Activated naive CD4-positive, alpha-beta T cell treated with anti-CD3 and anti-CD28 coated beads, Interleukin-2, amount 50 U/mL, for 72 hours (primary cell): Measurements from ENCODE around the gene TUBB4B. TPM values are rescaled to one million over a fixed set of nuclear protein-coding genes. Genes with fewer than 3 reads are reported as not detected.

Source experiments
- ATAC-seq, 2 donors: fragments of 150-1000 bp; cut with Tn5 transposase; 2 replicates each; pipeline ENCODE4 v1.10.0; 2021; ENCODE audit warnings: mild to moderate bottlenecking in 2 of 2, moderate library complexity in 2 of 2
- DNase-seq, 2 donors: peaks; one replicate each; pipeline ENCODE4 v3.0.0; 2021 to 2022; ENCODE audit warnings: low spot score in 2 of 2
- H3K27ac Mint-ChIP-seq, 2 donors: one replicate each; pipeline ENCODE4 v1.8.0; 2022; ENCODE audit warnings: mild to moderate bottlenecking in 2 of 2, mixed read lengths in 2 of 2
- H3K36me3 Mint-ChIP-seq, 2 donors: one replicate each; pipeline ENCODE4 v1.8.0; 2022; ENCODE audit warnings: mixed read lengths in 2 of 2
- H3K9me3 Mint-ChIP-seq, 2 donors: one replicate each; pipeline ENCODE4 v1.8.0; 2022; ENCODE audit warnings: mixed read lengths in 2 of 2
- total RNA-seq, 2 donors: library from RNA; stranded (reverse); gene quantifications; one replicate each; pipeline ENCODE4 v1.2.3, GENCODE V29; 2022

TUBB4B gene
- total RNA-seq, 2 donors from 2014 or later = 277 to 307 TPM

- Mint-ChIP-seq H3K9me3 (no peaks in the 10 kb centered on the region), H3K36me3 (peaks cover 28 to 33% of the 10 kb centered on the region in 2 donors), H3K27ac (peak within 1 kb of the TSS; percentile 94 to 97)
- DNase-seq (peak; percentile 92 to 95), ATAC-seq (peak; percentile 64 to 68)
Measured at GRCh38 chr9:137205126-137206069, 35.7 kb upstream of the TUBB4B start, which contains the start of the genes NDOR1 and TMEM203. NDOR1 (plus strand) TSS chr9:137205700; CDS start chr9:137205778, 78 bp downstream. TMEM203 (minus strand) TSS chr9:137205648; CDS start chr9:137205414, 234 bp downstream.

DNA sequence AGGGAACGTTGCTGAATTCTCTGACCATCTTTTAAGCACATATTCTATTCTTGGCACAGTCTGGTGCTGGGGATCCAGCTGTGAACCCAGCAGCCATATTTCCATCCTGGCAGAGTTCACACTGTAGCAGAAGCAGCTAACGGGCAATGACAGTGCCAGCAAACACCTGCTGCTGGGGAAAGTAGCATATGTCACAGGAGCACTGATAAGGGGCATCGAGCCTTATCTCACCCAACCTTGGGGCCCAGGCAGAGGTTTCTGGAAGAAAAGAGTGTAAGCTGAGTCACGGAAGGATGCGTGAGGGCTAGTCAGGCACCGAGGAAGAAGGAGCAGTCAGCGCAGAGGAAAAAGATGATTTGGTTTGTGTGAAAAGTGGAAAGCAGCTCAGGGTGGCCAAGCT is 34.5 kb upstream of the TUBB4B start:
- peak overlapping the region; percentile 94 to 97 for H3K27ac Mint-ChIP-seq

GRCh38 chr9:137211532-137211931 is 29.6 kb upstream of the TUBB4B start:
- DNase-seq = no peak
- H3K36me3 Mint-ChIP-seq = peaks cover 12 to 15% of the 10 kb centered on the region in 2 donors
- no peak for ATAC-seq
- peak overlapping the region; percentile 47 to 74 for H3K27ac Mint-ChIP-seq
- no peaks in the 10 kb centered on the region for H3K9me3 Mint-ChIP-seq

More for the DNA sequence above, 34.5 kb upstream of the TUBB4B start:
- H3K36me3 Mint-ChIP-seq = peaks cover 28 to 33% of the 10 kb centered on the region in 2 donors
- ATAC-seq = no peak
- DNase-seq = no peak
- no peaks in the 10 kb centered on the region for H3K9me3 Mint-ChIP-seq

GRCh38 chr9:137212520-137212919 is 28.6 kb upstream of the TUBB4B start:
- H3K9me3 Mint-ChIP-seq = no peaks in the 10 kb centered on the region
- no peak overlapping the region for H3K27ac Mint-ChIP-seq
- ATAC-seq (peak in 1 of 2 donors; percentile 11), DNase-seq (no peak)
- H3K36me3 Mint-ChIP-seq = peaks cover 2 to 10% of the 10 kb centered on the region in 2 donors

DNA sequence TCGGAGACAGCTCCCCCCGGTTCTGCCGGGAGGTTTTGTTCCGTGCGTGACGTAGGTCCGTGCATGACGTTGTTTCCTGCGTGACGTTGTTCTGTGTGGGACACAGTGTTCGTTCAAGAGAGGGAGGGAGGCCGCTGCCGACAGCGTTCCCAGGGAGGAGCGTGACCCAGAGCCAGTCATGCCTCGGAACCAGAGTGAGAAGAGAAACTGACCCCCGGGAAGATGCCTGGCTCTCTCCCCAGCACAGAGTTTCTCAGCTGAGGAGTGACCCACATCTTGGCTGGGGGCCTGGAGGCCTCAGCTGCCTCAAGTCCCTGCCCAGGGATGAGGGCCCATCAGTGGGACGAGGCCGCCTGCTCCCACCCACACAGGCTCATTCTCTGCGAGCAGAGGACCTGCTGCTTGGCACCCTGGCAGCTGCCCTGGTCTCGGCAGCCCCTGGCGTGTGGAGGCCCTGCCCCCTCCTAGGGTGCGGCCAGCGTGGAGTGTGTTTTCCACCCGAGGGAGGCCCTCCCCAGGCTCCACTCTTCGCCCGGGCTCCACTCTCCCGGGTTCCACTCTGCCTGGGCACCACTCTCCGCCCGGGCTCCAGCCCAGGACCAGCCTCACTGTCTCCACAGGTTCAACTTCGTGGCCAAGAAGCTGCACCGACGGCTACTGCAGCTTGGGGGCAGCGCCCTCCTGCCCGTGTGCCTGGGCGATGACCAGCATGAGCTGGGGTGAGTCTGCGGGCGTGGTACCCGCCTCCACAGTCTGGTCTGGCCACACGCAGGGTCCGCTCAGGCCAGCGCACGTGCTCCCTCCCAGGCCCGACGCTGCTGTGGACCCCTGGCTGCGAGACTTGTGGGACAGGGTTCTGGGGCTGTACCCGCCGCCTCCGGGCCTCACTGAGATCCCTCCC is 27.7 kb upstream of the TUBB4B start:
- H3K36me3 Mint-ChIP-seq = peaks cover 0 to 7% of the 10 kb centered on the region in 2 donors
- no peak overlapping the region for H3K27ac Mint-ChIP-seq
- DNase-seq = no peak
- H3K9me3 Mint-ChIP-seq = no peaks in the 10 kb centered on the region
- no peak for ATAC-seq

GRCh38 chr9:137214620-137215019 is 26.5 kb upstream of the TUBB4B start:
- Mint-ChIP-seq H3K27ac (no peak overlapping the region), H3K9me3 (no peaks in the 10 kb centered on the region), H3K36me3 (no peaks in the 10 kb centered on the region)
- no peak for ATAC-seq
- DNase-seq = no peak

DNA sequence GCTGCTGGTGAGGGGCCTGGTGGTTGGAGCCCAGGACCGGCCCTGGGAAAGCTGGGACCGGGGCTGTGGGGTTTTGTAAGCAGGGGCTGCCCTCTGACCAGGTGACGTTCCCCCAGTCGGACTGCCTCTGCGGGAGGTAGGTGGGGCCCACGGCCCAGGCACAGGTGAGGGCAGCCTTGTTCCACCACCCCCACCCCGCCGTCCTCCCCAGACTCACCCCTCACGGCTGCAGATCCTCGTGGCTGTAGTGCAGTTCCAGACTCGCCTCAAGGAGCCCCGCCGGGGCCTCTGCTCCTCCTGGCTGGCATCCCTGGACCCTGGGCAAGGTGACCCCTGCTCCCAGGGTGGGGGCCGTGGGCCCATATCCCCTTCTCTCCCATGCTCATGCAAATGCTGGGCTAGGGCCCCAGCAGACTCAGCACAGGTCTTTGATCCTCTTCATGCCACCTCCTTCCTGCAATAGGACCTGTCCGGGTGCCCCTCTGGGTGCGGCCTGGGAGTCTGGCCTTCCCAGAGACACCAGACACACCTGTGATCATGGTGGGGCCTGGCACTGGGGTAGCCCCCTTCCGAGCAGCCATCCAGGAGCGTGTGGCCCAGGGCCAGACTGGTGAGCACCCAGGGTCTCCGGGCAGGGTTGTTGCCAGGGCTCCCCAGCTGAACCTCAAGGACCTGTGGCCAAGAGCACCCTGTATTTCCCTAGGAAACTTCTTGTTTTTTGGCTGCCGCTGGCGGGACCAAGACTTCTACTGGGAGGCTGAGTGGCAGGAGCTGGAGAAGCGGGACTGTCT is 25.7 kb upstream of the TUBB4B start:
- no peaks in the 10 kb centered on the region for H3K36me3 Mint-ChIP-seq
- no peak for ATAC-seq

DNA sequence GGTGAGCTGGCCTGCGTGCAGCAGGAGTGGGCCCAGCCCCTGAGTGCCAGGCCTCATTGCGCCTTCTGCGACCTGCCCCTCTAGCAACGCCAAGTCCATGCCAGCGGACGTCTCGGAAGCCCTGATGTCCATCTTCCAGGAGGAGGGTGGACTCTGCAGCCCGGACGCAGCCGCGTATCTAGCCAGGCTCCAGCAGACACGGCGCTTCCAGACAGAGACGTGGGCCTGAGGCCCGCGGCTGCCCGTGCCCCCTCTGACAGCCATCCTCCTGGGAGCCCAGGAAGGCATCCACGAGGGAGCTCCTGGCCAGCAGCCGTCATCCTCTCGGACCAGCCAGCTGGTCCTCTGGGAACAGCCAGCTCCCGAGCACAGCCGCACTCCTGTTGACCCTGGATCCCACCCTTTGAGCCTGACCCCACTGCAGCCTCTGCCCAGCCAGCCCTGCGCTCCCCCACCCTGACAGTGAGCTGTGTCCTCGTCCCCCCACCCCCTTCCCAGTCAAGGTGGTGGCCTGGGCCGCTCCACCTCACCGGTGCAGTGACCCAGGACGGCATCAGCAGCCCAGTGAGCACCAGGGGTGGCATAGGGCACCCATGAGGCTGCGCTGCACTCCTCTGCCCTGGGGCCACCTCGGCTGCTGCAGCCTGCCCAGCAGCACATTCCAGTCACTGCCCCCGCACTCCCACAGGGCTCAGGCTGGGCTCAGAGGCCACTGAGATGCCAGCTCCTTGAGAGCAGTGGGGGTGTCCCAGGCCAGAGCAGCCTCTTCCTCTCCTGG is 24.7 kb upstream of the TUBB4B start:
- H3K36me3 Mint-ChIP-seq = no peaks in the 10 kb centered on the region
- no peak overlapping the region for H3K27ac Mint-ChIP-seq
- ATAC-seq = no peak
- no peaks in the 10 kb centered on the region for H3K9me3 Mint-ChIP-seq
- DNase-seq = no peak

More for the DNA sequence above, 25.7 kb upstream of the TUBB4B start:
- Mint-ChIP-seq H3K9me3 (no peaks in the 10 kb centered on the region), H3K27ac (peak overlapping the region in 1 of 2 donors; percentile 36)
- DNase-seq = no peak

GRCh38 chr9:137217276-137218211 is 23.5 kb upstream of the TUBB4B start:
- Mint-ChIP-seq H3K36me3 (no peaks in the 10 kb centered on the region), H3K27ac (no peak overlapping the region), H3K9me3 (no peaks in the 10 kb centered on the region)
- ATAC-seq = no peak
- DNase-seq = no peak

- Mint-ChIP-seq H3K9me3 (no peaks in the 10 kb centered on the region), H3K36me3 (no peaks in the 10 kb centered on the region), H3K27ac (no peak overlapping the region)
- ATAC-seq (no peak), DNase-seq (no peak)
Measured at GRCh38 chr9:137218212-137218753, 22.8 kb upstream of the TUBB4B start.

- Mint-ChIP-seq H3K9me3 (no peaks in the 10 kb centered on the region), H3K27ac (no peak overlapping the region), H3K36me3 (no peaks in the 10 kb centered on the region)
- ATAC-seq (no peak), DNase-seq (no peak)
Measured at GRCh38 chr9:137218754-137219271, 22.3 kb upstream of the TUBB4B start.

GRCh38 chr9:137219757-137220316 is 21.2 kb upstream of the TUBB4B start:
- Mint-ChIP-seq H3K9me3 (no peaks in the 10 kb centered on the region), H3K27ac (peak overlapping the region in 1 of 2 donors; percentile 56), H3K36me3 (no peaks in the 10 kb centered on the region)
- DNase-seq (no peak), ATAC-seq (no peak)

GRCh38 chr9:137220317-137221094 is 20.6 kb upstream of the TUBB4B start:
- ATAC-seq = no peak
- no peak overlapping the region for H3K27ac Mint-ChIP-seq

More at GRCh38 chr9:137220317-137221094, 20.6 kb upstream of the TUBB4B start:
- Mint-ChIP-seq H3K9me3 (no peaks in the 10 kb centered on the region), H3K36me3 (no peaks in the 10 kb centered on the region)
- no peak for DNase-seq
